Body of pancreas (tissue), 4 donors: Measurements from ENCODE around the gene GSTK1.

ENCODE experiments used
- CTCF ChIP-seq, 7 experiments: fragments of 450-650 bp in 4 of 7; fragments of 200-600 bp in 3 of 7; sonication (generic) in 3 of 7; IDR thresholded peaks; one replicate each; pipeline ENCODE4 v1.5.1; 2016 to 2019; ENCODE audit warnings: antibody characterized with exemption in 7 of 7
- POLR2A ChIP-seq, 3 donors: fragments of 450-650 bp; IDR thresholded peaks; one replicate each; pipeline ENCODE4 v1.6.1; 2016; ENCODE audit warnings: antibody characterized with exemption in 3 of 3, mild to moderate bottlenecking in 2 of 3

DNA sequence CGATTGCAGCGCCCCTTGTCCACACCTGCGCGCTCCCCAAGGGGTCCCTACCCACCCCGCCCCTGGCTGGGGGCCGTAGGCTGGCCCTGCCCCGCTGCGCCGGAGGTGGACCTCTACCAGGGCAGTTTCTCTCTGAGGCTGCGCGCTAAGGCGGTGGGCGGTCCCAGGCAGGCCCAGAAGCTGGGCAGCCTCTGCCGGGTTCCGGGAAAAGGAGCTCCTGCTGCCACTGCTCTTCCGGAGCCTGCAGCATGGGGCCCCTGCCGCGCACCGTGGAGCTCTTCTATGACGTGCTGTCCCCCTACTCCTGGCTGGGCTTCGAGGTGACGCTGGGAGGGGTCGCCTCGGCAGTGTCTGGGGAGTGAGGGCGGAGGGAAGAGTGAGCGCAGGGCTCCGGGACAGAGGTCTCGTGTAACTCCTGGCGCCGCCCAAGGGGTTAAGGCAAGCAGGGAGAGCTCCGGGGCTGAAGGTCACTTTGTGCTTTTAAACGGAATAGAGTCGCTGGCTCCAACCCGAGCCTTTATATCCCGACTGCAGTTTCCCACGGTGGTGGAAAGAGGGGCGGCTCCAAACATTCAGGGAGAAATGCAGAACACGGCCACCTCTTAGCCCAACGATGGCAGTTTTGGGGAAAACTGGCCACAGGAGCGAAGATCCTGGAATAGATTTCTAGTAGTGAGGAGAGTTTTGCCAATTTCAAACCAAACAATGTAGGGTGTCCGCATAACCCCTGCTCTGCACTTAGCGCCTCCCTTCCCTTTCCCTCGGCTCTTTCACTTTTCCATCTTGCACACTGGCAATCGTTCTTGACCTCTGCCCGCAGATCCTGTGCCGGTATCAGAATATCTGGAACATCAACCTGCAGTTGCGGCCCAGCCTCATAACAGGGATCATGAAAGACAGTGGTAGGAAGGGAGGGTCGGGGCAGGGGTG, at the start of gene GSTK1:
- TF ChIP-seq POLR2A (IDR thresholded peaks at IDR 0.05) (peak; percentile 71 to 88 (median 85)), CTCF (IDR thresholded peaks at IDR 0.05) (peak in 2 of 7 experiments; percentile 4 to 22)
